HL-60 (cell line): ENCODE data around the gene FRK.

Source experiments
- DNase-seq, 2 experiments: peaks; one replicate each; pipeline ENCODE4 v3.0.0-alpha.2; 2010 to 2020; ENCODE audit warnings: low read depth in 1 of 2, low spot score in 1 of 2
- H3K27ac ChIP-seq: fragments of 250-450 bp; sonication (Bioruptor Pico); replicated peaks from 2 replicates; pipeline ENCODE4 v1.5.1; 2020; ENCODE audit warnings: mild to moderate bottlenecking, moderate library complexity
- H3K27me3 ChIP-seq: fragments of 250-450 bp; sonication (Bioruptor Pico); 2 replicates; pipeline ENCODE4 v1.5.1; 2021; ENCODE audit warnings: mild to moderate bottlenecking, moderate library complexity; ENCODE audit not compliant: insufficient read depth, poor library complexity, severe bottlenecking
- H3K4me3 ChIP-seq: replicated peaks from 2 replicates; pipeline ENCODE4 v1.5.1; 2011; ENCODE audit warnings: mild to moderate bottlenecking, control low read depth, low read length; ENCODE audit not compliant: insufficient read depth
- CTCF ChIP-seq: IDR thresholded peaks from one replicate; pipeline ENCODE4 v1.5.1; 2011; ENCODE audit warnings: low read length, control low read depth, inconsistent platforms; ENCODE audit not compliant: insufficient read depth
- GABPA ChIP-seq: IDR thresholded peaks from 2 replicates; pipeline ENCODE4 v1.6.1; 2012; ENCODE audit warnings: low read depth
- POLR2AphosphoS5 ChIP-seq: IDR thresholded peaks from 2 replicates; pipeline ENCODE4 v1.6.1; 2012; ENCODE audit warnings: low read depth
- SPI1 ChIP-seq: IDR thresholded peaks from 2 replicates; pipeline ENCODE4 v1.6.1; 2012; ENCODE audit warnings: low read depth, mild to moderate bottlenecking, borderline replicate concordance
- TF ChIP-seq, protein P1 (sequence below): IDR thresholded peaks from 2 replicates; pipeline ENCODE4 v1.6.1; 2012; ENCODE audit warnings: low read depth; ENCODE audit not compliant: insufficient replicate concordance

The FRK gene

DNA sequence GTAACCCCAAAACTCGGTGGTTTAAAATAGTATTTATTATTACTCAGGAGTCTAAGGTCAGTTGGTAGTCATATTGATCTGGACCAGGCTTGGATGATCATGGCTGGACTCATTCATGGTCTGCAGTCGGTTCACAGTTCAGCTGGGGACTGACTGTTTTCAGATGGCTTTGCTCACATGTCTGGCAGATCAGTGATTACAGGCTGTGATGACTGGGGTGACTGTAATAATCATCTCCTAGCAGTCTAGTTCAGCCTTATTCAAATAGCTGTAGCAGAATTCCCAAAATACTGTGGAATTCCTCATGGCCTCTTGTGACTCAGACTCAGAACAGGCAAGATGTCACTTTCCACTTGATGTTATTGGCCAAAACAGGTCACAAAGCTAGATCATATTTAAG lies 23.6 kb upstream of the FRK start:
- H3K4me3 ChIP-seq: no peak overlapping the region
- H3K27ac ChIP-seq: no peak overlapping the region
- TF ChIP-seq, protein P1, sequence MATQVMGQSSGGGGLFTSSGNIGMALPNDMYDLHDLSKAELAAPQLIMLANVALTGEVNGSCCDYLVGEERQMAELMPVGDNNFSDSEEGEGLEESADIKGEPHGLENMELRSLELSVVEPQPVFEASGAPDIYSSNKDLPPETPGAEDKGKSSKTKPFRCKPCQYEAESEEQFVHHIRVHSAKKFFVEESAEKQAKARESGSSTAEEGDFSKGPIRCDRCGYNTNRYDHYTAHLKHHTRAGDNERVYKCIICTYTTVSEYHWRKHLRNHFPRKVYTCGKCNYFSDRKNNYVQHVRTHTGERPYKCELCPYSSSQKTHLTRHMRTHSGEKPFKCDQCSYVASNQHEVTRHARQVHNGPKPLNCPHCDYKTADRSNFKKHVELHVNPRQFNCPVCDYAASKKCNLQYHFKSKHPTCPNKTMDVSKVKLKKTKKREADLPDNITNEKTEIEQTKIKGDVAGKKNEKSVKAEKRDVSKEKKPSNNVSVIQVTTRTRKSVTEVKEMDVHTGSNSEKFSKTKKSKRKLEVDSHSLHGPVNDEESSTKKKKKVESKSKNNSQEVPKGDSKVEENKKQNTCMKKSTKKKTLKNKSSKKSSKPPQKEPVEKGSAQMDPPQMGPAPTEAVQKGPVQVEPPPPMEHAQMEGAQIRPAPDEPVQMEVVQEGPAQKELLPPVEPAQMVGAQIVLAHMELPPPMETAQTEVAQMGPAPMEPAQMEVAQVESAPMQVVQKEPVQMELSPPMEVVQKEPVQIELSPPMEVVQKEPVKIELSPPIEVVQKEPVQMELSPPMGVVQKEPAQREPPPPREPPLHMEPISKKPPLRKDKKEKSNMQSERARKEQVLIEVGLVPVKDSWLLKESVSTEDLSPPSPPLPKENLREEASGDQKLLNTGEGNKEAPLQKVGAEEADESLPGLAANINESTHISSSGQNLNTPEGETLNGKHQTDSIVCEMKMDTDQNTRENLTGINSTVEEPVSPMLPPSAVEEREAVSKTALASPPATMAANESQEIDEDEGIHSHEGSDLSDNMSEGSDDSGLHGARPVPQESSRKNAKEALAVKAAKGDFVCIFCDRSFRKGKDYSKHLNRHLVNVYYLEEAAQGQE: no peak
- no peak for TF ChIP-seq SPI1
- TF ChIP-seq CTCF: no peak
- TF ChIP-seq POLR2AphosphoS5: no peak
- TF ChIP-seq GABPA: no peak
- no peaks in the 10 kb centered on the region for H3K27me3 ChIP-seq
- no peak for DNase-seq

DNA sequence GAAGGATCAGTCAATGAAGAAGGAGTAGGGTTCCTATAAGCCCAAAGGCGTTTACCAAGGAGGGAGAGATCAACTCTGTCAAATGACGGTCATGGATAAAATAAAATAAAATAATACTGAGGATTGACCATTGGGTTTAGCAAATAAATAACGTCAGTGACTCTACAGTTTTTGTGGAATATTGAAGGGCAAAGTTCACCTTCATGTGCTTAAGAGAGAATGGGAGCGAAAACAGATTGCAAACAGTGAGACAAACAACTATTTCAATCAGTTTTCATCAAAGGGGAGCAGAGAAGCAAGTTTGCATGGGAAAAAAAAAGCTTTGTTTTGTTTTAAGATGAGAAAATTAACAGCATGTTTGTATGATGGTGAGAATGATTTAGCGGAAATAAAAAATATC lies 22.4 kb upstream of the FRK start:
- no peak for DNase-seq
- Histone ChIP-seq H3K27me3 (no peaks in the 10 kb centered on the region), H3K27ac (no peak overlapping the region), H3K4me3 (no peak overlapping the region)
- TF ChIP-seq, protein P1: no peak
- TF ChIP-seq CTCF: no peak
- TF ChIP-seq SPI1: no peak
- TF ChIP-seq POLR2AphosphoS5: no peak
- no peak for TF ChIP-seq GABPA

DNA sequence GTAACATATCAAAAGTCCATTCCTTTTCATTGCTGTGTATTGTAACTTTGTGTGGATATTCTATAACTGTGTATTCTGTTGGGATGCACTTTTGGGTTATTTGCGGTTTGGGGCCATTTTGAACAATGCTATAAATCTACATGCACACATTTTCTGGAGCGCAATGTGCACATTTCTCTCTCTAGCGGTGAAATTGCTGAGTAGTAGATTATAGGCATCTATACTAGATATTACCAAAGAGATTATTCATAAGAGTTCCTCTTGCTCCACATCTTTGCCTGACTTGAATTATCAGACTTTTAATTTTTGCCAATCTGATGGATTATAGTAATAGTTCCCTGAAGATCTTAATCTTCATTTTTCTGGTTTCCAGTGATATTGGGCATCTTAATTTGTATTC lies 18.3 kb upstream of the FRK start:
- TF ChIP-seq SPI1: no peak
- TF ChIP-seq CTCF: no peak
- TF ChIP-seq GABPA: no peak
- TF ChIP-seq, protein P1: no peak
- TF ChIP-seq POLR2AphosphoS5: no peak
- Histone ChIP-seq H3K4me3 (no peak overlapping the region), H3K27me3 (no peaks in the 10 kb centered on the region), H3K27ac (no peak overlapping the region)
- no peak for DNase-seq
